Endothelial cell (in vitro differentiated cells): ENCODE measurements around the gene ID3. TPM values are rescaled to one million over a fixed set of nuclear protein-coding genes. Genes with fewer than 3 reads are reported as not detected.

Source experiments
- DNase-seq: peaks from one replicate; pipeline ENCODE4 v3.0.0; 2021; ENCODE audit warnings: low spot score
- H3K27ac Mint-ChIP-seq: one replicate; pipeline ENCODE4 v1.8.0; 2021; ENCODE audit warnings: mixed read lengths, inconsistent platforms; ENCODE audit not compliant: unreplicated experiment
- H3K27me3 Mint-ChIP-seq: one replicate; pipeline ENCODE4 v1.8.0; 2021; ENCODE audit warnings: mild to moderate bottlenecking, moderate library complexity, mixed read lengths, inconsistent platforms; ENCODE audit not compliant: unreplicated experiment
- H3K36me3 Mint-ChIP-seq: one replicate; pipeline ENCODE4 v1.8.0; 2021; ENCODE audit warnings: mild to moderate bottlenecking, low read depth, mixed read lengths, inconsistent platforms; ENCODE audit not compliant: unreplicated experiment
- H3K4me1 Mint-ChIP-seq: one replicate; pipeline ENCODE4 v1.8.0; 2021; ENCODE audit warnings: mild to moderate bottlenecking, mixed read lengths, inconsistent platforms; ENCODE audit not compliant: unreplicated experiment
- H3K4me3 Mint-ChIP-seq: one replicate; pipeline ENCODE4 v1.8.0; 2021; ENCODE audit warnings: mild to moderate bottlenecking, mixed read lengths, inconsistent platforms; ENCODE audit not compliant: unreplicated experiment
- H3K9me3 Mint-ChIP-seq: one replicate; pipeline ENCODE4 v1.8.0; 2021; ENCODE audit warnings: mixed read lengths, inconsistent platforms; ENCODE audit not compliant: unreplicated experiment
- CTCF ChIP-seq: fragments of 200-600 bp; sonication (generic); IDR thresholded peaks from one replicate; pipeline ENCODE4 v1.5.0; 2021; ENCODE audit warnings: antibody characterized with exemption; ENCODE audit not compliant: unreplicated experiment
- total RNA-seq: library from RNA; stranded (reverse); fragmentation: NEBNext Ultra II Directional; extraction: Animal tissue kit (Norgen Biotek cat#: 25700); gene quantifications from one replicate; pipeline ENCODE4 v1.2.1, GENCODE V29; 2021; ENCODE audit not compliant: unreplicated experiment

ID3 gene
- total RNA-seq, 1 donor from 2014 or later: 240 TPM

DNA sequence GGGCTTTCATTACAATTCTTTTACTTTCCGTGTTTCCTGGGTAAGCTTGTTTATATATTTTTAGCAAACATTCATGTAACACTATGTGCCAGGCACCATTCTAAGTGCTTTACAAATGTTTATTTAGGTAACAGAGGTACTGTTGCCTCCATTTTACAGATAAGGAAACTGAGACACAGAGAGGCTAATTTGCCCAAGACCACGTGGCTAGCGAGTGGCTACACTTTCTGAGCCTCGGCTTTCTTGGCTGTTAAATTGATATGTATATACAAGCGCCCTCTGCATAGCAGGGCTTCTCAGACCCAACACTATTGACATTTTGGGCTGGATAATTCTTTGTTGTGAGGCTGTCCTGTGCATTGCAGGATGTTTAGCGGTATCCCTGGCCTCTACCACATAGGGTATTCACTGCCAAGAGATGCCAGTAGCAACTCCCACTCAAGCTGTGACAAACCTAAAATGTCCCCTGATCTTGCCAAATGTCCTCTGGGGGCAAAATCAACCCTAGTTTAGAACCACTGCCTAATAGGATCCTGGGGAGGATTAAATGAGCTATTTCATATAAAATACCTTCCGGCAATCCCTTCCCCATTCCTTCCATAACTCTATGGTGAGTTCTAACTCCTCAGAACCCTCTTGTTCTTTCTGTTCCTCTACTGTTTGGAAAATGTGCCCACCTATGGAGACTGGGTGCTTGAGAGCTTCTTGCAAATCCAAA, 17.2 kb upstream of the ID3 start:
- Mint-ChIP-seq H3K36me3 (peaks cover 9% of the 10 kb centered on the region), H3K27ac (no peak overlapping the region), H3K4me3 (no peak overlapping the region), H3K9me3 (no peaks in the 10 kb centered on the region), H3K27me3 (peaks cover 8% of the 10 kb centered on the region), H3K4me1 (peaks cover 8% of the 10 kb centered on the region)
- TF ChIP-seq CTCF: no peak
- no peak for DNase-seq

GRCh38 chr1:23575226-23575810, 16.0 kb upstream of the ID3 start:
- DNase-seq: no peak
- H3K36me3 Mint-ChIP-seq: peaks cover 9% of the 10 kb centered on the region
- no peak for TF ChIP-seq CTCF
- no peaks in the 10 kb centered on the region for H3K9me3 Mint-ChIP-seq
- H3K4me3 Mint-ChIP-seq: no peak overlapping the region
- H3K4me1 Mint-ChIP-seq: peaks cover 8% of the 10 kb centered on the region
- peaks cover 8% of the 10 kb centered on the region for H3K27me3 Mint-ChIP-seq
- no peak overlapping the region for H3K27ac Mint-ChIP-seq

DNA sequence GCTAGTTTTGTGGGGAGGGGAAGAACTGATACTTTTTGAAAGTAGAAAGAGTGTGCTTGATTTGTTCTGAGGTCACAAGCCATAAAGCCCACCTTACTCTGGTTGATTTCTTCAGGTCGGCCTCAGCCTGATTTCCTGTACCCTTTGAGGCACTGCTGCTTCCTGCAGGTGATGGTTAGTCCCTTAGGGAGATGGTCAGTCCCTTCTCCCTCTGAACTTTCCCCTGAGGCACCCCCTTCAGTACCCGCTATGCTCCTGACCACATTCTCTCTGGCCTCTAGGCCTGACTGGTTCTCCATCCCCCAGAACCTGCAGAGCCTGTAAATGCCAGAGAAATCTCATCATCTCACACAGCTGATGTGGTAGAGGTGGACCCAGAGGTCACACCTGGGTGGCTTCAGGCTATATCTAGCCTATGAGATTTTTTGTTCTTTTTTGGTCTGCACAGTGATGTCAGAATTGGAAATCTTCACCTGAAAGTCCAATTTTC, 15.0 kb upstream of the ID3 start:
- no peak overlapping the region for H3K4me3 Mint-ChIP-seq
- H3K4me1 Mint-ChIP-seq: peaks cover 14% of the 10 kb centered on the region
- TF ChIP-seq CTCF: no peak
- H3K27ac Mint-ChIP-seq: no peak overlapping the region
- DNase-seq: no peak
- H3K9me3 Mint-ChIP-seq: no peaks in the 10 kb centered on the region
- peaks cover 9% of the 10 kb centered on the region for H3K36me3 Mint-ChIP-seq
- H3K27me3 Mint-ChIP-seq: peaks cover 10% of the 10 kb centered on the region

DNA sequence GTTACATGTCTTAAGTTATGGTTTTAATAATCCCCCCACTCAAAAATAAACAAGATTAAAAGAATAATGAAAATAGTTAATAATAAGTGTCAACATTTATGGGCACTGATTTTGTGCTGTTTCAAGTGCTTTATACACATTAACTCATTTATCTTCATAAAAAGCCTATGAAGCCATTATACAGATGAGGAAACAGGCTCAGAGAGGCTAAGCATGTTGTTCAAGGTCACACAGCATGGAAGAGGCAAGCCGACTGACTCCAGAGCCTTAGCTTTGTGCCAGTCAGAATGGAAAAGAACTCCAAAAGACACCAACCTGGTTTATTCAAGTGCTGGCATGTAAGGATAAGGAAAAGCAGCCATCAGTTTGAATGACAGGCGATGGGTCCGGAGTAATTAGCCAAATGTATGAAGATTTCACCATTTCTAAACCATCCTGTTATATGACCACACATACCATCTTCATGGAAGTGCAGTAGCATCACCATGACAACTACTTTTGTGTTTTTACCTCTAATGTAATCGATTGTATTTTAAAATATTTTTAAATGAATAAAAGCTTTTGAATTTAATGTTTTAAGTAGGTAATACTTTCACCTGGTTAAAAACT, 14.4 kb upstream of the ID3 start:
- Mint-ChIP-seq H3K36me3 (peaks cover 9% of the 10 kb centered on the region), H3K4me1 (peaks cover 20% of the 10 kb centered on the region), H3K9me3 (no peaks in the 10 kb centered on the region), H3K4me3 (no peak overlapping the region), H3K27ac (no peak overlapping the region), H3K27me3 (peaks cover 11% of the 10 kb centered on the region)
- no peak for TF ChIP-seq CTCF
- DNase-seq: no peak

DNA sequence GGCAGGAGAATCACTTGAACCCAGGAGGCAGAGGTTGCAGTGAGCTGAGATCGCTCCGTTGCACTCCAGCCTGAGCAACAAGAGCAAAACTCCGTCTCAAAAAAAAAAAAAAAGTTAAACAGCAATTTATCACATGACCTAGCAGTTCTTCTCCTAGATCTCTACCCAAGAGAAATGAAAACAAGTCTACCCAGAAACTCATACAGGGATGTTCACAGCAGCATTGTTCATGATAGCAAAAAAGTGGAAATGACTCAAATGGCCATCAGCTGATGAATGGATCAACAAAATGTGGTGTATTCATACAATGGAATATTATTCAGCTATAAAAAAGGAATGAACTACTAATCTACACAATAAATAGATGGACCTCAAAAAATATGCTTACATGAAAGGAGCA, 12.2 kb upstream of the ID3 start:
- Mint-ChIP-seq H3K27ac (no peak overlapping the region), H3K36me3 (peaks cover 9% of the 10 kb centered on the region)

More for the DNA sequence above, 12.2 kb upstream of the ID3 start:
- no peak overlapping the region for H3K4me3 Mint-ChIP-seq
- H3K4me1 Mint-ChIP-seq: peaks cover 22% of the 10 kb centered on the region
- peaks cover 10% of the 10 kb centered on the region for H3K27me3 Mint-ChIP-seq
- TF ChIP-seq CTCF: no peak
- DNase-seq: no peak
- H3K9me3 Mint-ChIP-seq: no peaks in the 10 kb centered on the region
